Naive thymus-derived CD4-positive, alpha-beta T cell (primary cell): ENCODE measurements around the gene RCSD1. TPM values are rescaled to one million over a fixed set of nuclear protein-coding genes. Genes with fewer than 3 reads are reported as not detected.

Experiments used
- ATAC-seq: fragments of 150-1000 bp; cut with Tn5 transposase; 2 replicates; pipeline ENCODE4 v1.10.0; 2021; ENCODE audit warnings: mild to moderate bottlenecking, moderate library complexity
- CTCF ChIA-PET: fragments of 350-600 bp; sonication (Branson Sonifier 250); formaldehyde crosslinking; loops from one replicate; lab custom pipeline; 2021; ENCODE audit warnings: antibody characterized with exemption; lab: Charles Lee
- POLR2A ChIA-PET: fragments of 350-600 bp; sonication (Branson Sonifier 250); formaldehyde crosslinking; loops from one replicate; lab custom pipeline; 2021; ENCODE audit warnings: antibody characterized with exemption, inconsistent platforms; lab: Charles Lee
- DNase-seq, 9 donors: peaks; one replicate each; pipeline versions ENCODE4 v3.0.0 to v3.0.0-alpha.2; 2020 to 2022; ENCODE audit warnings: mixed read lengths in 1 of 9
- H3K27ac ChIP-seq: one replicate; pipeline ENCODE4 v1.7.0; 2013; ENCODE audit warnings: mild to moderate bottlenecking, low read depth, low read length, moderate library complexity
- H3K27me3 ChIP-seq, 2 donors: one replicate each; pipeline ENCODE4 v1.7.0; 2013; ENCODE audit warnings: low read length in 2 of 2, mild to moderate bottlenecking in 2 of 2, moderate library complexity in 2 of 2; ENCODE audit not compliant: control insufficient read depth in 2 of 2, insufficient read depth in 2 of 2
- H3K36me3 ChIP-seq, 3 experiments: 1 replicate in 2 of 3; 2 replicates in 1 of 3; pipeline ENCODE4 v1.7.0; 2013; ENCODE audit warnings: low read length in 3 of 3, mild to moderate bottlenecking in 3 of 3, moderate library complexity in 1 of 3; ENCODE audit not compliant: insufficient read depth in 3 of 3, control insufficient read depth in 2 of 3
- H3K4me1 ChIP-seq, 2 donors: one replicate each; pipeline ENCODE4 v1.7.0; 2013; ENCODE audit warnings: low read length in 2 of 2, mild to moderate bottlenecking in 2 of 2, moderate library complexity in 1 of 2; ENCODE audit not compliant: control insufficient read depth in 2 of 2, insufficient read depth in 2 of 2
- H3K4me3 ChIP-seq: 2 replicates; pipeline ENCODE4 v1.7.0; 2013; ENCODE audit warnings: mild to moderate bottlenecking, low read length
- H3K9me3 ChIP-seq, 3 experiments: 1 replicate in 2 of 3; 2 replicates in 1 of 3; pipeline ENCODE4 v1.7.0; 2013; ENCODE audit warnings: low read length in 3 of 3; ENCODE audit not compliant: control insufficient read depth in 2 of 3
- H3K27ac Mint-ChIP-seq, 9 donors: one replicate each; pipeline ENCODE4 v1.8.0; 2020 to 2022; ENCODE audit warnings: mixed read lengths in 9 of 9, mild to moderate bottlenecking in 8 of 9, moderate library complexity in 5 of 9, inconsistent platforms in 2 of 9
- H3K27me3 Mint-ChIP-seq, 5 donors: one replicate each; pipeline ENCODE4 v1.8.0; 2021 to 2022; ENCODE audit warnings: mixed read lengths in 5 of 5, mild to moderate bottlenecking in 1 of 5
- H3K36me3 Mint-ChIP-seq, 5 donors: one replicate each; pipeline ENCODE4 v1.8.0; 2020 to 2022; ENCODE audit warnings: mixed read lengths in 5 of 5, mild to moderate bottlenecking in 3 of 5, inconsistent platforms in 1 of 5
- H3K4me1 Mint-ChIP-seq, 7 donors: one replicate each; pipeline ENCODE4 v1.8.0; 2020 to 2022; ENCODE audit warnings: mixed read lengths in 7 of 7, mild to moderate bottlenecking in 3 of 7, inconsistent platforms in 1 of 7
- H3K4me3 Mint-ChIP-seq, 10 donors: one replicate each; pipeline ENCODE4 v1.8.0; 2020 to 2022; ENCODE audit warnings: mild to moderate bottlenecking in 10 of 10, mixed read lengths in 10 of 10, moderate library complexity in 6 of 10, inconsistent platforms in 2 of 10
- H3K9me3 Mint-ChIP-seq, 11 donors: one replicate each; pipeline ENCODE4 v1.8.0; 2020 to 2022; ENCODE audit warnings: mixed read lengths in 11 of 11, mild to moderate bottlenecking in 4 of 11, inconsistent platforms in 1 of 11, moderate library complexity in 1 of 11
- intact Hi-C, 2 donors: fragments of 100-400 bp; cut with micrococcal nuclease; formaldehyde crosslinking; loops; one replicate each; pipeline ENCODE4 v1.15.1; 2023
- polyA plus RNA-seq, 2 donors: library from polyadenylated mRNA; unstranded; fragments of 300-500 nt; fragmentation: Illumina TruSeq; gene quantifications; one replicate each; pipeline ENCODE4 v1.2.3, GENCODE V29; 2021
- total RNA-seq, 6 experiments: library from RNA in 5 of 6; stranded (reverse) in 5 of 6; gene quantifications; 1 replicate in 5 of 6; 2 replicates in 1 of 6; pipeline ENCODE4 v1.2.3 and lab custom pipeline; 2021 to 2026

Gene RCSD1
- total and polyA plus RNA-seq, 7 experiments from 2014 or later: 75.0 to 153 (median 135) TPM

DNA sequence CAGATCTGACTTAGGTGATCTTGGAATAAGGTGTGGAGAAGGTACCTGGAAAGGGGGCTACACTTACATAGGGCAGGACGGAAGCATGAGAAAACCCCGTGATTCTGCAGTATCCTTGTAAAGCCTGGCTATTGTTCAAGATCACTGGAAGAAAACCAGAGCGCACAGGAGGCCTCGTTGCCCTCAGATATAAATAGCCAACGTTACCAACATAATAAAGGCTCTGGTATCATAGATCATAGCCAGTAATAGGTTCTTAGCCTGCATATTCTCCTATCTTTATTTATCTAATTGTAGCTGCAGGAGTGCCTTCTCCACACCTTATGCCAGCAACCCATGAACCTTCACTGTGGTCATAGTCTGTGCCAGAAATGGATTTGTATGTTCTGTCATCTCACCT lies 55.8 kb downstream of the RCSD1 start:
- H3K27ac Mint-ChIP-seq: peak overlapping the region in 8 of 9 donors; percentile 4 to 92 (median 68)
- ChIA-PET POLR2A (interaction anchor here (2.9 kb wide), 1 partner anchor 85 kb away, joined by 26 read pairs; no protein-coding TSS in a partner anchor), CTCF (interaction anchor here (2.6 to 2.9 kb wide), 2 partner anchors 84 to 88 kb away, joined by 7 to 100 read pairs; no protein-coding TSS in a partner anchor)
- no peaks in the 10 kb centered on the region for H3K9me3 Mint-ChIP-seq
- ATAC-seq (no peak), DNase-seq (no peak)
- Histone ChIP-seq H3K27me3 (no peaks in the 10 kb centered on the region), H3K36me3 (peaks cover 28 to 93% (median 34%) of the 10 kb centered on the region in 3 experiments), H3K4me3 (no peak overlapping the region), H3K4me1 (peaks cover 0 to 5% of the 10 kb centered on the region in 2 donors), H3K27ac (no peak overlapping the region), H3K9me3 (no peaks in the 10 kb centered on the region)
- H3K4me3 Mint-ChIP-seq: no peak overlapping the region
- H3K4me1 Mint-ChIP-seq: peaks cover 11 to 32% (median 27%) of the 10 kb centered on the region in 7 donors
- intact Hi-C loops: loop anchor here in 1 of 2 donors (10.0 kb wide), 1 partner anchor 421 kb away; no protein-coding TSS in a partner anchor
- H3K27me3 Mint-ChIP-seq: no peaks in the 10 kb centered on the region
- H3K36me3 Mint-ChIP-seq: peaks cover 14 to 59% (median 35%) of the 10 kb centered on the region in 5 donors

DNA sequence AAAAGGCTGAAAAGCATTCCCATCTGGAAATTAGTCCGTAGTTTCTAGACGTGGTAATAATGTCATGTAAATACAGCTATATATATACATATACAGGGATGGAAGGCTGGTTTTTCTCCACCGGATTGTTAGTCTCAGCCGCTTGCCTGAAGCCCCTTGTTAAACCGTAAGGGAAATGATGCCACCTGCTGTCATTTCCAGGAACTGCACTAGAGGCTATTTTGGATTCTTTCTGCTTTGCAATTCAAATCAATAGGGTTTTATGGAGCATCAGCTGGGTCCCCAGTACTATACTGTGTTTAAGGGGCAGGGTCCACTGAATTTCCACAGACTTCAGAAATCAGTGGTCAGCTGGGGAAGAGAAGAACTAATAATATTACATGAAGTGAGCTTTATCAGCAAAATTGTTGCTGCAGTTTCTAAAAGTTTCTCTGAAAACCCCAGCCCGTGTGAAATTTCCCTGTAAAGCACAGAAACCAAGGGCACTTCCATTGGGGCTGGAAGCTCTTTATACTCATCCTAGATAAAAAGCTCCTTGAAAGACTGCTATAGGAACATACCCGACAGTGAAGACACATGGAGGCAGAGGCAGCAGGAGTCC lies 58.0 kb downstream of the RCSD1 start:
- DNase-seq: peak; percentile 47 to 81 (median 71)
- Mint-ChIP-seq H3K4me1 (peaks cover 10 to 29% (median 25%) of the 10 kb centered on the region in 7 donors), H3K4me3 (no peak overlapping the region), H3K27ac (peak overlapping the region in 7 of 9 donors; percentile 19 to 82 (median 60)), H3K36me3 (peaks cover 16 to 65% (median 42%) of the 10 kb centered on the region in 5 donors), H3K9me3 (no peaks in the 10 kb centered on the region), H3K27me3 (no peaks in the 10 kb centered on the region)
- ChIA-PET POLR2A (interaction anchor here (1.2 to 2.9 kb wide), 8 partner anchors 10 to 87 kb away, joined by 3 to 26 read pairs (median 6); no protein-coding TSS in a partner anchor), CTCF (interaction anchor here (0.6 to 2.9 kb wide), 29 partner anchors 9 to 423 kb away, joined by 3 to 100 read pairs (median 7); partner anchors contain the start of gene CREG1)
- peak; percentile 84 for ATAC-seq
- intact Hi-C loops: loop anchor here (1.0 to 10.0 kb wide), 5 partner anchors 51 to 423 kb away; no protein-coding TSS in a partner anchor
- Histone ChIP-seq H3K4me1 (no peaks in the 10 kb centered on the region), H3K27ac (no peak overlapping the region), H3K36me3 (peaks cover 36 to 96% (median 44%) of the 10 kb centered on the region in 3 experiments), H3K9me3 (no peaks in the 10 kb centered on the region), H3K27me3 (no peaks in the 10 kb centered on the region), H3K4me3 (no peak overlapping the region)

DNA sequence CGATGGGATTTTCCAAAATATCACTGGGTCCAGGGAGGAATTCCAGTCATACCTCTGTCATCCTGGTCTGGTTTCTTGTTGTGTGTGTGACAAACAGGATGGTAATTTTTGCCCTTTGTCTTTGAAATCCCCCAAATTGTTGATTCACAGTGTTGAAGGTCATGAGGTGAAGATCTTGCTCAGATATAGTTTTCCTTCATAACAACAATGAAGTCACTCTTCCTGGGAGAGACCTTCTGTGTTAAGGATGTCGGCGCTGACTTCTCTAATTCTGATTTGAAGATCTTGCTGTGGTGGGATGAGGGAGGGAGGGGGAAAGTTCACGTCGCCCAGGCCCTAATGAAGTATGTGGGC lies 59.5 kb downstream of the RCSD1 start:
- H3K36me3 ChIP-seq: peaks cover 44 to 96% (median 57%) of the 10 kb centered on the region in 3 experiments
- H3K4me3 ChIP-seq: no peak overlapping the region
- Mint-ChIP-seq H3K27ac (peak overlapping the region in 4 of 9 donors; percentile 8 to 60 (median 35)), H3K27me3 (no peaks in the 10 kb centered on the region), H3K4me3 (no peak overlapping the region), H3K36me3 (peaks cover 12 to 66% (median 43%) of the 10 kb centered on the region in 5 donors), H3K9me3 (peaks cover 0 to 4% (median 0%) of the 10 kb centered on the region in 11 donors), H3K4me1 (peaks cover 6 to 29% (median 19%) of the 10 kb centered on the region in 7 donors)
- H3K27ac ChIP-seq: no peak overlapping the region
- intact Hi-C loops: loop anchor here in 1 of 2 donors (10.0 kb wide), 1 partner anchor 425 kb away; no protein-coding TSS in a partner anchor
- CTCF ChIA-PET: interaction anchor here (1.5 kb wide), 1 partner anchor 52 kb away, joined by 5 read pairs; no protein-coding TSS in a partner anchor
- H3K9me3 ChIP-seq: no peaks in the 10 kb centered on the region
- H3K27me3 ChIP-seq: no peaks in the 10 kb centered on the region
- no peak for ATAC-seq
- POLR2A ChIA-PET: interaction anchor here (1.1 kb wide), 1 partner anchor 88 kb away, joined by 4 read pairs; no protein-coding TSS in a partner anchor
- no peak for DNase-seq
- no peaks in the 10 kb centered on the region for H3K4me1 ChIP-seq

DNA sequence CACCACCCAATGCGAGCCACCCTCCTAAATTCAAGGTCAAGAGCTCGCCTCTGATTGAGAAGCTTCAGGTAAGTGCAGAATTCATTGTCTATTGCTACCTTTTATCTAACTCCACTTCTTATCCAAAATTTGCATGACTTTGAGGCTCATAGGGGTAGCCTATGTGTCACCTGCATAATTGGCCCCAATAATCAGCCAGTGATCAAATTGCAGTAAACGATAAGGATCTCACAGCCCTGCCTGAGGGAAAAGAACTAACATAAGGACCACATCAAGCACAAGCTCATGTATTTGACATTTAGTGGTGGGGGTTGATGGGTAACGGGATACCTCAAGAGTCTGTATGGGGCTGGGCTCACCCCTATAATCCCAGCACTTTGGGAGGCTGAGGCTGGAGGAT lies 60.0 kb downstream of the RCSD1 start:
- H3K36me3 ChIP-seq: peaks cover 48 to 96% (median 58%) of the 10 kb centered on the region in 3 experiments
- H3K4me1 ChIP-seq: no peaks in the 10 kb centered on the region
- H3K9me3 Mint-ChIP-seq: peaks cover 0 to 4% (median 0%) of the 10 kb centered on the region in 11 donors
- peaks cover 10 to 30% (median 15%) of the 10 kb centered on the region in 7 donors for H3K4me1 Mint-ChIP-seq
- POLR2A ChIA-PET: interaction anchor here (1.1 kb wide), 1 partner anchor 89 kb away, joined by 4 read pairs; no protein-coding TSS in a partner anchor
- CTCF ChIA-PET: interaction anchor here (0.7 to 1.5 kb wide), 4 partner anchors 8 to 89 kb away, joined by 3 to 12 read pairs (median 6); no protein-coding TSS in a partner anchor
- H3K36me3 Mint-ChIP-seq: peaks cover 12 to 66% (median 44%) of the 10 kb centered on the region in 5 donors
- no peak overlapping the region for H3K27ac ChIP-seq
- no peak overlapping the region for H3K4me3 Mint-ChIP-seq
- H3K27me3 Mint-ChIP-seq: no peaks in the 10 kb centered on the region
- DNase-seq: no peak
- no peaks in the 10 kb centered on the region for H3K27me3 ChIP-seq
- ATAC-seq: no peak
- H3K4me3 ChIP-seq: no peak overlapping the region
- H3K27ac Mint-ChIP-seq: peak overlapping the region in 3 of 9 donors; percentile 8 to 81 (median 51)
- no peaks in the 10 kb centered on the region for H3K9me3 ChIP-seq
- intact Hi-C loops: no loop called here

DNA sequence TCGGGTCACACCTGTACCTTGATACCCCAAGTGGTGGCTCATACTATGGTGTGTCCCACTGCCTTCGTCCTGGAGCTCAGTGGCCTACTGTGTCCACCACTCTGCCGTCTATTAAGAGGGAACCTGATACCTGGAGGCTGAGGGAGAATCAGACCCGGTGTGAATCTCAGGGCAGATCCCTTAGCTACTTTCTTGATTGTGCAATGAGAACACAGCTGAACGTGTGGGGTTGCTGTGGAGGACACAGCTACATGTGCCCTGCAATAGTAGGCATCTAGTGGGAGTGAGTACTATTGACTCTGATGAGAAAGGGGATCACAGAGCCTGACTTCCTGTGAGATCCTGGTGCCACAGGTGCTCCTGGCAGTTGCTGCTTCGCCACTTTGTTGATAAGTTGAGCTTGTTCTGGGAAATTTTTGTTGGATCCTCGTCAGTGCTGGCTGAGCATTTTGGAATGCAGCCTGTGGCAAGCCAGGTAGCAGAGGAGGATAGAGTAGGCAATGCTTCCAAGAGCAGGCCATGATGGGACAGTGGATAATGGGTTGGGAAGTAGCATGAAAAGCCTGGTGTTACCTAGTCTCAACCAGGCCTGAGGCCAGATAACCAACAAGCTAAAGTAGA lies 63.5 kb downstream of the RCSD1 start:
- no peak for ATAC-seq
- peaks cover 0 to 6% (median 0%) of the 10 kb centered on the region in 11 donors for H3K9me3 Mint-ChIP-seq
- peaks cover 0 to 15% (median 9%) of the 10 kb centered on the region in 7 donors for H3K4me1 Mint-ChIP-seq
- no peak overlapping the region for H3K4me3 Mint-ChIP-seq
- Histone ChIP-seq H3K9me3 (no peaks in the 10 kb centered on the region), H3K4me1 (no peaks in the 10 kb centered on the region), H3K27me3 (no peaks in the 10 kb centered on the region), H3K36me3 (peaks cover 63 to 97% (median 78%) of the 10 kb centered on the region in 3 experiments), H3K27ac (no peak overlapping the region), H3K4me3 (no peak overlapping the region)
- CTCF ChIA-PET: no interaction called here
- H3K27me3 Mint-ChIP-seq: no peaks in the 10 kb centered on the region
- intact Hi-C loops: no loop called here
- peaks cover 13 to 71% (median 52%) of the 10 kb centered on the region in 5 donors for H3K36me3 Mint-ChIP-seq
- no peak for DNase-seq
- peak overlapping the region in 6 of 9 donors; percentile 19 to 76 (median 56) for H3K27ac Mint-ChIP-seq
- POLR2A ChIA-PET: interaction anchor here (0.9 kb wide), 2 partner anchors 62 to 99 kb away, joined by 3 read pairs; no protein-coding TSS in a partner anchor

DNA sequence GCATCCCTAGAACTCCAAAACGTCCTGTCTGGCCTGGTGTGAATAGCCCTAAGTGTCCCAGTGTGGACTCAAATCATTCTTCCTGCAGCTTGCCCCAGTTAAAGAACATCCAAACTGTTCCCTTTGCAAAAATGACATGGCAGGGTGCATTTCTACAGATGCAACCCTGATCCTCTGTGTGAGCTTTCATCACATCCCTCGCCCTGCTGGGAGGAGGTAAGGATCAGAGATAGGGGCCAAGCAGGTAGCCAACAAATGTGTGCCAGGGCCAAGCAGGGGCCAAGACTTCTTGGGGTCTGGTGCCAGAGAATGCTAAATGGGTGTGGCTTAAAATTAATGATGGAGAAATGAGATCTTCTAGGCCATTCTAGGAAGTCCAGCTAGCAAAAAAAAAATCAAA lies 64.7 kb downstream of the RCSD1 start:
- no peaks in the 10 kb centered on the region for H3K4me1 ChIP-seq
- no peaks in the 10 kb centered on the region for H3K9me3 ChIP-seq
- ATAC-seq (no peak), DNase-seq (no peak)
- peaks cover 64 to 99% (median 79%) of the 10 kb centered on the region in 3 experiments for H3K36me3 ChIP-seq
- ChIA-PET CTCF (interaction anchor here (0.8 to 2.1 kb wide), 3 partner anchors 20 to 111 kb away, joined by 3 to 8 read pairs (median 3); no protein-coding TSS in a partner anchor), POLR2A (interaction anchor here (0.5 kb wide), 1 partner anchor 20 kb away, joined by 4 read pairs; no protein-coding TSS in a partner anchor)
- Mint-ChIP-seq H3K27me3 (no peaks in the 10 kb centered on the region), H3K4me3 (no peak overlapping the region), H3K9me3 (peaks cover 0 to 6% (median 0%) of the 10 kb centered on the region in 11 donors), H3K36me3 (peaks cover 11 to 72% (median 57%) of the 10 kb centered on the region in 5 donors), H3K27ac (peak overlapping the region; percentile 3 to 79 (median 59)), H3K4me1 (peaks cover 4 to 15% (median 9%) of the 10 kb centered on the region in 7 donors)
- intact Hi-C loops: no loop called here
- H3K4me3 ChIP-seq: no peak overlapping the region
- no peaks in the 10 kb centered on the region for H3K27me3 ChIP-seq
- H3K27ac ChIP-seq: no peak overlapping the region
